Measurements from ENCODE around the gene TREML1.
"Not testable (repeated sequence)": the region's sequence is repeated elsewhere in the genome, so short reads cannot be mapped to it uniquely, and the experiment has no call there.

The TREML1 gene, protein sequence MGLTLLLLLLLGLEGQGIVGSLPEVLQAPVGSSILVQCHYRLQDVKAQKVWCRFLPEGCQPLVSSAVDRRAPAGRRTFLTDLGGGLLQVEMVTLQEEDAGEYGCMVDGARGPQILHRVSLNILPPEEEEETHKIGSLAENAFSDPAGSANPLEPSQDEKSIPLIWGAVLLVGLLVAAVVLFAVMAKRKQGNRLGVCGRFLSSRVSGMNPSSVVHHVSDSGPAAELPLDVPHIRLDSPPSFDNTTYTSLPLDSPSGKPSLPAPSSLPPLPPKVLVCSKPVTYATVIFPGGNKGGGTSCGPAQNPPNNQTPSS

DNA sequence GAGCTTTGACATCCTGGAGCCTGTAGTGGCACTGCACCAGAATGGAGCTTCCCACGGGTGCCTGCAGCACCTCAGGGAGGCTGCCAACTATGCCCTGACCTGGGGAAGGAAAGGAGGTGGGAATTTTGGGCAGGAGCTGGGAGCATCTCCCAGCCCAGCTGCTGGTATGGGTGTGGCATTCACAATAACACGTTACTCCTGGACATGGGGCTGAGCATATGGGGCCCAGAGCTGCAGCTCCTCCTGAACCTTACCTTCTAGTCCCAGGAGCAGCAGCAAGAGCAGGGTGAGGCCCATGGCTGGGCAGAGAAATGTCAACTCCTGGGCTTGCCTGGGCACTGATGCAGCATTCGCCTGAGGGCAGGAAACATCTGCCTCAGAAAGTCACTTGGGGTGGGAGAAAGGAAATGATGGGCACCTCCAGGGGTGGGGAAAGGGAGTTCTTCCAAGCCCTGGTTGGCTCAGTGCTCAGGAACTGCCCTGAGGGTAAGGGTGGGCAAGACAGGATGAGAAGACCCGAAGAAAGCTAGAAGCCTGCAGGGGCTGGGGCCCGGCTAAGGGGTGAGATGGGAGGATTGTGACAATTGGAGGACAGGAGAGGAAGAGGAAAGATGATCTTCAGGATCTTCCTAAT lies at the start of gene TREML1:
TREML1 (minus strand) TSS at position 356 of the 634 bp plus-strand sequence; CDS start at position 297, 59 bp downstream.
- no peak for FAIRE-seq

DNA sequence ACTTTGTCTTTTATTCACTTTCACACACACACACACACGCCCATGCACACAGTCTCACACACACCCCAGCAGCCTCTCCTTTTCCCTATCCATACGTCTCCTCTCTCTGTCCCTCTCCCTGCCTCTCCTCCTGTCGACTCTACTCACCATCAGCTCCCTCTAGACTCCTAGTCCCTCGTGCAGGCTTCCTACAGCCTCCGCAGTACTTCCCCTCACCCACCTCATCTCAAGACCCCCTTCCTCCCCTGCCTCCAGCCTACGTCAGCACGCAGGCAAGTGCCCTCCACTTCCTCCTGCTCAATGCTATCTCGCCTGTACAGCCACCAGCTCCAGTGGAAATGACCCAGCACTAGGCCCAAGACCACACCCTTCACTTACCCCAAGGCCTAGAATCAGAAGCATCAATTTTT lies 47.6 kb upstream of the TREML1 start:
- no peak for FAIRE-seq

DNA sequence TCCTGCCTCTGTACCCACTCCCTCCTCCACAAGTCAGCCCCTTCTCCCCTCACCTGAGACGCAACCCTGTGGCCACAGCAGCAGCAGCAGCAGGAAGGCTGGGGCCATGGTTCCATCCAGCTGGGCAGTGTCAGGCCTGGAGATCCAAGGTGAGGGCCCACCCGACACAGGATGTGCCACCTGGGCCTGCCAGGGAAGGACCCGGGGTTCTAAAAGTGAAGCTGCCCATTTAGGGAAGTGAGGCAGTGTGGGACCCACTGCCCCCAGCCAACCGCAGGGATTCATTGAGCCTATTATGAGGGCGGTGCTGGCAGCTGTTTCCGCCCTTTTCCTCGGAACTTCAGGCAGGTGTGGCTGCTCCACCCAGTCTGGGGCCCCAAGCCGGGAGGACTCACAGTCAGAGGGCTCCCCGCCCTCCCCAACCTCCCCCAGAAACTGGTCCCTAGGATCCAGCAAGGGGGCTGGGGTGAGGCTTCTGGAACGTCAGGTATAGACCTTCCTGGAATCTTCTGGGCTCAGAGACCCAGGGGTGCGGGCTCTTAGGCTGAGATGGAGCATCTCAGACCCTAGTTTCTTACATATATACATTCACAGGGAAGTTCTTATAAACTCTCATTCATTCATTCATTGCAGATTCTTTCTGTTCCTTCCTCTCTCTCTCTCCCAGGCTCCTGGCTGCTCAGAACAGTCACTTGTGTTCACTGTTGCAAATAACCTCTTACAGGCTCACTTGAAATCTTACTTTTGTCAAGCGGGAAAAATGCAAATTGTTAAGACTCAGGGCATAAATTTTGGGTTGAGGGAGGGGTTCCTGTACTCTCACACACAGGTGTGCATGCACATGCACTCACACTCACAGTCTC lies 47.0 kb upstream of the TREML1 start, which contains the start of gene TREML2:
TREML2 (minus strand) TSS at position 249 of the 863 bp plus-strand sequence; CDS start at position 108, 141 bp downstream.
- no peak for FAIRE-seq

DNA sequence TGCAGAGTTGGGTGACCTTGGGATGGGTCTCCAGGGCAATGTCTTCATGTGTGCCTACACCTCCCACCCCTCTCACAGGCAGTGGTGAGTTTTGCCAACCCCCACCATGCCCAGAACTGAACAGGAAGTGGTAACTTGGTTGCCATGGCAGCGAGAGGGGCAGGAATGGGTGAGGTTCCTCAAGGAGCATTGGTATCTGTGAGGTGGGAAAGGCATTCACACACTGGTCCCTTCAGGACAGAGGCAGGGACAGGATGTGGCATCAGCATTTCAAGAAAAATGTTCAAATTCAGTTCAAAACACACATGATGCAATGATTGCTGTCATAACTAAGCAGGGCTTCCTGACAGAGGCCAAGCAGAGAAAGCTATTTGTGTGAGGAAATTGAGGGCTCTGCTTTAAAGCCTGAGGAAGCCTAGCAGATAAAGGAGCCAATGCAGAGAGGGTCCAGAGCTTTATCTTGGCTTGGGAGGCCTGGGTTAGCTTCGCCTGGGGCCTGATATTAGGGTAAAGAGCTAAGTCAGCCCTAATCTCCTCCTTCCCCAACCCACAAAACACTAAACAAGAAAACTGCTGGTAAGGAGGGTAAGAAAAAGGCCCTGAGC lies 46.3 kb upstream of the TREML1 start:
- no peak for FAIRE-seq

DNA sequence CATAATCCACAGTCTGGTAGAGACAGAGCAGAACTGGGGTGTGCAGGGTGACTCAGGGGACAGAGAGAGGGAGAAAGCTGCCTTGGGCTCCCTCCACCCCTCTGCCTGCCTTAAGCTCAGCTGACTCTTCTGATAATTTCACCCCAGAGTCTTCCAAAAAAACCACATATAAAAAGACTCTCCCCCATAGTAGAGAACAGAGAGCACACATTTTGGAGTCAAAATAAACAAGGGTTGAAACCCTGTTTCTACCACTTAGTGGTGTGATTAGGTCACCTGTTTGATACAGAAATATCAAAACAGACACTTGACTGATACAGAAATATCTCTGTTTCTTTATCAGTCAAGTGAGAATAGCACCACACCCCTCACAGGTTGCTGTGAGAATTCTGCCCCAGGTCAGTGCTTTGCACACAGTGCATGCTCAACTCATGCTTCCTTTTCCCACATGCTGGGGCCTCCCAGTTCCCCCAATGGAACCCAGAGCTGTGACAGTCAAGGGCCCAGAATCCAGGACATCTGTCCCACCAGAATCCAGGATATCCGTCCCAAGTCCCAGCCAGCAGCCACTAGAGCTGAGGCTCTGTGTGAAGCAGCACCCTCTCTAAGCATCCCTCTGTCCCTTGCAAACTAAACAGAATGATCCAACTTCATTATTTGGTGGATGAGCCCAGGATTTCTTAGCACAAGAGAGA lies 45.6 kb upstream of the TREML1 start:
- FAIRE-seq, result no peak

DNA sequence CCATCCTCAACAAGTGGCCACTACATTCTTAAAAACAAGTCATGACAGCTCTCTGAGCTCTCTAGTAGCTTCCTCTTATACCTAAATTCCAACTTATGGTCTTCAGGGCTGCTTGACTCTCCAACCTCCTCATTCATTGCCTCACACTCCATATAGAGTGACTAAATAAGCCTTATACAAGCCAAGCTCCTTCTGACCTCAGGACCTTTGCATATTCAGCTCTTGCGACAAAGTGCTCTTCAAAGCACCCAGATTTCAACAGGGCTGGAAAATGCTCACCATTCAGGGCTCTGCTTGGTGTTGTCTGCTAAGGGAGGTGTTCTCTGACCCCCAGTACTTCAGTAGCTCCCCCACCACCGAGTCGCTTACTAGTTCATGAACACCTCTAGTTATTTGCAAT lies 43.1 kb upstream of the TREML1 start:
- no peak for FAIRE-seq

DNA sequence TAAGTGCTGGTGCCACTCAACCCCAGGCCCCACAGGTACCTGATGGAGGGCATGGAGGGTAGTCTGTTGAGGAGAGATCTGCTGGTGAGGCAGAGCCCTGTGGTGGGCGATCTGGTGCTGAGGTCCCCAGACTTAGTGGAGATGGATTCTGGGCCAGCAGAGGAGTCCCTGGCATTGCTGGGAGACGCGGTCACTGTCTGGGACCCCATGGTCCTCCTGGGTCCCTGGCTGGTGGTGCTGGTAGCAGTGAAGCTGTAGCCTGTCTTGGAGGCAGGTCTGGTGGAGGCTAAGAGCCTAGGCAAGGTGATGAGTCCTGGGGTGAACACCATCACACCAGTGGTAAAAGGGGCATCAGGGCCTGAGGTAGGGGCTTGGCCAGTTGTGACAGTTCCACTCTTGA lies 40.2 kb upstream of the TREML1 start:
- FAIRE-seq, result no peak

DNA sequence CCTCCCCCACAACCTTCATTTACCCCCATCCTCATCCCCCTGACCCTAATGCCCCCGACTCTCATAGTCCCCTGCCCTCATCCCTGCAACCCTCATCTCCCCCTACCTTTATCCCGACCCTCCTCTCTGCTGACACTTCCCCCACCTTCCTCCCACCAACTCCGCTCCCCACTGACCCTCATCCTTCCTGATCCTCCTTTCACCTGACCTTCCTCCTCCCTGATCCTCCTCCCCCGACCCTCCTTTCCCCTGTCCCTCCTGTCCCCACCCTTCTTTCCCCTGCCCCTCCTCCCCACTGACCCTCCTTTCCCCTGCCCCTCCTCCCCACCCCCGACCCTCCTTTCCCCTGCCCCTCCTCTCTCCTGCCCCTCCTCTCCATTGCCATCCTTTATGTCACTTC lies 39.7 kb upstream of the TREML1 start:
- FAIRE-seq, result no peak

DNA sequence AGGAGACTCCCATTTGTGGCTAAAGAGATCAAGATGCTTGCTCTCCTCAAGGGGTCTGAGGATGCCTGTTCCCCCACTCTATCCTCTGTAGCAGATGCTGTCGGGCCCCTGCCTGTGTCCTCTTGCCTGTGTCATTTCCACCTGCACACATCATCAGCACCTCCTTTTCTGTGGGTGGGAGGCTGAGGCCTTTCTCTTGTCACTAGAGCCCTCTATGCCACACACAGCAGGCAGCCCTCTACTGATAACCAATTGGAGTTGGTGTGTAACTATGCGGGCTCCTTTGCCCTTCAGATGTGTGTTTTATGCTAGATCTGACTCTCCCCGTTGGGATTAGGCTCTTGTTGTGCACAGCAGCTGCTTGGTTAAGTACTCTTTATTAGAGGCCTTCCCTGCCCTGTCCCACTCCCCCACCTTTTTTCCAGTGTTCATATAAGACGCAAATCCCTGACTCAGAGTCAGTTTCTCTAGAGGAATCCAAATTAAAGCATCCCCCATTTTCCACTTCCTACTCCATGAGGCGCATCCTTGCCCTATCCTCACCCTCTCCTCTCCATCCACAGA lies 39.1 kb upstream of the TREML1 start:
- no peak for FAIRE-seq

DNA sequence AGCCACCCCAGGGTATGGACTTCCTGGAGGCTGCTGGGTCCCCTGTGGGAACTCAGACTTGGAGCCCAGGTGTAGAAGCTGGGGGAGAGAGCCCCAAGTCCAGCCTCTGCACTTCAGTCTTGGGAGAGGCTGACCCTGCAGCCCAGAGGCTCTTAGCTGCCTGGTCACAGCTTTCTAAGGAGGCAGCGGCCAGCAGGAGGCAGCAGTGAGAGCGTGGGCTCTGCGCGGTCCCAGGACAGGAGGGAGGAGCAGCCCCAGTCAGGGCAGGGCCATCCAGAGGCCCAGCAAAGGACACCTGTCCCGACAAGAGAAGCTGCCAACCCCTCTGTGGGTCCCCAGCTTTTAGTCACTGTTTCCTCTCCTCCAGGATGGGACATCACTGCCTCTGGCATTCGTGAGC lies 37.4 kb upstream of the TREML1 start:
- no peak for FAIRE-seq

DNA sequence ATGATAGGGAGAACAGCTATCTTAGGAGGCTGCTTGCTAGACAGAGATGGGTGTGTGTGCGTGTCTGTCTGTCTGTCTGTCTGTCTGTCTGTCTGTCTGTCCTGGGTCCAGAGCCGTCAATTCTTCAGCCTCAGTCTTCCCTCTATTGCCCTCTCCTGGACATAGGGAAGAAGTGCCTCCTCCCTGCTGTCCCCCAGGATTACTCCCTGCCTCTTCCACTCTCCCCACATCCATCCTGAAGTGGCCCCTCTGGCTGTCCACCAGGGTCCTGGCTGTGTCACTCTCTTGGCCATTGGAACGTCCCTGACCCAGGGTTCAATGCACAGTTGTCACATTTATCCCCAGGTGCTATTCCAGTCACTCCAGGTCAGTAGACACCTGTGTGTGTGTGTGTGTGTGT lies 36.6 kb upstream of the TREML1 start:
- FAIRE-seq, result no peak

DNA sequence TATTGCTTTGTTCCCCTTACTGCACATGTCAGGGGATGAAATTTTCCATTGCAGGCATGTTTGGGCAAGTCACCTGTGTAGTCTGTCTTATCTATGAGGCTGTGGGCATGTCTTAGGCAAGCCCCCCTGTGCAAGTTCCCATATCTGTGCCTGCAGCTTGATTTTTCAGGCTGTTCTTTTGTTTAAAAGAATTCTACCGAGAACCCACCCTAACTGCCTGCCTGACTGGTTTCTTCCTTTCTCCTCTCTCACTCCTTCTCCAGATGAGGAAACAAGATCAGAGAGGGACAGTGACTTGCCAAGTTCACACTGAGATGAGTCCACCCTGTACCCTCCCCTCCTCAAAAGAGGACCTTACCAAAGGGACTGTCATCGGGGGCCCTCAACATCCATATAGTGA lies 35.8 kb upstream of the TREML1 start:
- no peak for FAIRE-seq

DNA sequence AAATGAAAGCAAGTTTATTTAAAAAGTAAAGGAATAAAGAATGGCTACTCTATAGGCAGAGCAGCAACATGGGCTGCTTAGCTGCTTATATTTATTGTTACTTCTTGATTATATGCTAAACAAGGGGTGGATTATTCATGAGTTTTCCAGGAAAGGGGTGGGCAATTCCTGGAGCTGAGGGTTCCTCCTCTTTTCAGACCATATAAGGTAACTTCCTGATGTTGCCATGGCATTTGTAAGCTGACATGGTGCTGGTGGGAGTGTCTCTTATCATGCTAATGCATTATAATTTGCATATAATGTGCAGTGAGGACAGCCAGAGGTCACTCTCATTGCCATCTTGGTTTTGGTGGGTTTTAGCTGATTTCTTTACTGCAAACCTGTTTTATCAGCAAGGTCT lies 34.9 kb upstream of the TREML1 start:
- FAIRE-seq, result not testable (repeated sequence)

DNA sequence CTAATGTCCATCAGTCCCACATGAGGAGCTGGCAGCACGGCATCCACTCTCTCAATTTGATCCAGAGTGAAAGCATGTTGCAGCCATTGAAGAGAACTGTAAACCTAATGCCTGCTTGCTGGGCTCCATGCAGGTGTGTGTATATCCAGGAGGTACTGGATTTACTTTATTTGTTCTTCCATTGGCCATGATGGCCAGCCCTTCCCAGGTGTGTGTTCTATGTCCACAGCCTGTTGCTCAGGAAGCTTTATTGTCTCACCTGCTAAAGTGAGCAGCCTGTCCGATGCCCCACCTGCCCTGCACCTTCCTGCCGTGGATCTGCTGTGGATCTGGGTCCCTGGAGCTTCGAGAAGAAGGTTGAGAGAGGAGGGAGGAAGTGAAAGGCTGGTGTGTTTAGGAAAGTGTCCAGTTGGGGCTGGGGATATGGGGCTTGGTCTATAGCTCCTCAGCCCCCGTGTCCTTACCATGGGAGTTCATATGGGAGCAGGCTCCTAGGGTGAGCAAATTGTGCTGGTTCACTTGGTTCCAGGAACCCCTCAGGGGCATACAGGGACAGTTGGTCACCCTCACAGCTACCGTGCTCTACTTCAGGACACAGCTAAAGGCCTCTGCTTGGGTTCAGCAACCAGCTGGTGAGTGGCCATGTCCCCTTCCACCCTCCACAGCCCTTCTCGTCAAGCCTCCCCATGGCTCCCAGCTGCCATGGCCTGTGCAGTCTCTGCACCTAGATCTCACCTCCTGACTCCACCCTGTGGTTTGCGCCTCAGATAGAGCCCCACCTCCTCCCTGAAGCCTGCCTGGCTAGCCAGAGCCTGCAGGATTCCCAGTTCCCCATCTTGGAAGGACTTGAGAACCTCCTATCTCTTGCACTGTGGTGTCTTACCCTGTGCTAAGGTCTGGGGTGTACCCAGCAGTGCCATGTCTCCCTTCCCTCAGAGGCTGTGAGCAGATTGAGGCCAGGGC lies 34.1 kb upstream of the TREML1 start:
- FAIRE-seq, result no peak

DNA sequence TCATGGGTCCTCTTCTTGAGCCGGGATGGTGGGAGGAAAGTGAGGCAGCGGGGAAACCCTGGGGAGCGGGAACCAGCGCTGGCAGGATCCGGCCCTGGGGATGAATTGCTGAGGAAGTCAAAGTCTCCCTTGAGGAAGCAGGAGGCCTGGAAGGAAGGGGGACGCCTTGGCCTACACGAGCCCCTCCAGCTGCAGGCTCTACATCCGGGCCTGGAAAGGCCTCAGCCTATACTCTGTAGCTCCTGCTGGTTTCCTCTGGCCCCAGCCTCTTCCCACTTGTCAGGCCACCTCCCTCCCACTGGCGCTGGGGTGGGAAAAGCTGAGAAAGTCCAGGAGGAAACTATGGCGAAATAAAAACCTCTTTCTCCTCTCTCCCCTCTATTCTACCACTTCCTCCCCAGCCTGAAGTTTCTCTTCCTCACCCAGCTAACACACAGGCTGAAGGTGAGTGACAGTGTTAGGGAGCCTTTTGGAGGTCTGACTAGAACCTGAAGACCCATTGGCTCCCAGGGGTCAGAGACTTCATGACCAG lies 31.9 kb upstream of the TREML1 start:
- FAIRE-seq, result no peak

DNA sequence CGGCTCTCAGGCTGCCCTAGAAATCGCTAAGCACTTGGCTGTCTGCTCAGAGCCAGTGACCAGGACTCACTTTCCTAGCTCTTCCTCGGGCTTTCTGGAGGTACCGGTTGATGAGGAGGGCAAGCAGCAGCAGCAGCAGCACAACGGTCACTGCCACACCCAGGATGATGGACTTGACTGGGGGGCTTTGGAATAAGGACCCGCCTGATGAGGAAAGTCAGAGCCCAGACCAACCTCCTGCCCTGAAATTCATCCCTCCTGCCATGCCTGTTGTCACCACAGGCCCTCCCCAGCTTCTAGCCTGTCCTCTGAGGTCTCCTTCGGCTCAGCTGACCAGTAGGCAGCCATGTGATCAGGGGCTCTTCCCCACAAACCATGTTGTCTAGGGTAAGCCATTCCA lies 30.6 kb upstream of the TREML1 start:
- FAIRE-seq, result no peak

DNA sequence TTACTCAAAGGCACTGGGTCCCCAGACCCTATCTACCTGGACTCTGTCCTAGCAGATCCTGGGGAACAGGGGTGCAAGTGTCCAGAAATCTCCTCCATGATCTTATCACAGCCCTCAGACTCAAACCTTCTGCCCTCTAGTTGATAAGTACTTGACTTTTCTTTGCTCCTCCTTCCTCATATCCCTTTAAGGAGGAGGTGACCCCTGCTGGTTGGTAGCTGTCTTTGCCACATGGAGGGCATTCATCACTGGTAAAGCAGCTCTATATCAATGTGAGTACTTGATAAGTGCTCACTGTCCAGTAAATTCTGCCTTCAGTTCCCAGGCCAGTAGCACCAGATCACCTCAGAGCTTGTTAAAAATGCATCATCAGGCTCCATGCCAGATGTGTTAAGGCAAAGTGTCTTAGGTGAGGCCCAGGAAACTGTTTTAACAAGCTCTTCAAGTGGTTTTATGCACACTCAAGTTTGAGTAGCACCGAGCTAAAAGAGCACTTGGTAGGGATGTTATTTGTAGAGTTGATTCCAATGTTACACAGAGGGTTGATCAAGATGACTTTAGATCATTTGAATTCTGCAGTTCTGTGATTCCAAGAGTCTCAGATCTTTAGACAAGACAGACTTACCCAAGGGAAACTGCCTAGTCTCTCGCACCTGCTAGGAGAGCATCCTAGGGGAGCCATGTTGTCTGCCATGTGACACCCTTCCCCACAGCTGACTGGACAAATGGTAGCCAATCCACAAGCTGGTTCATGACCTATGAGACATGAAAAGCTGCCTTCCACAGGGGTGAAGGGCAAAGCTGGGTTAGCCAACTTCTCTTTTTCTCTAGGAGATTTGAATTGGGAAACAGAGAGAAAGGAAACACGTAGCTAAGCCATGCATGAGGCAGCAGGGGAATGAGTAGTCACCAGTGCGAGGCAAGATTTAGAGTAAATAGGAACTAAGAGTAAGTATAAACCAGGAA lies 28.2 kb upstream of the TREML1 start:
- FAIRE-seq, result no peak

DNA sequence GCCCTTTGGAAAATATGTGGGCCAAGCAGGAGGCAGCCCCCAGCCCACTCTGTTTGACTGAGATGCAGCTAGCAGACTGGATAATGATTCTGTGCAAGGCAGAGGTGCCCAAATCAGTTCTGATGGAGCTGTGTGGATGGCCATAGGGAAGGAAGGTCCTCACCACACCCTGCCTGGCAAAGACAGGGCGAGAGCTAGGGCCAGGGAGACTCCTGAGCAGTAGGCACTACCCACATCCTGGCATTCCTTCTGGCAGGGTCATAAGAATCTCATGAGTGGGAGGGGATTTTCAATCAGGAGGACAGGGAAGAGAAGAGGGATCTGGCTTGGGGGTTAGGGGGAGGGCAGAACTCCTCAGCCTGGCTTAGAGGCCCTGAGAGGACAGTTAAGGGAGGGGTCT lies 27.4 kb upstream of the TREML1 start:
- FAIRE-seq, result no peak

DNA sequence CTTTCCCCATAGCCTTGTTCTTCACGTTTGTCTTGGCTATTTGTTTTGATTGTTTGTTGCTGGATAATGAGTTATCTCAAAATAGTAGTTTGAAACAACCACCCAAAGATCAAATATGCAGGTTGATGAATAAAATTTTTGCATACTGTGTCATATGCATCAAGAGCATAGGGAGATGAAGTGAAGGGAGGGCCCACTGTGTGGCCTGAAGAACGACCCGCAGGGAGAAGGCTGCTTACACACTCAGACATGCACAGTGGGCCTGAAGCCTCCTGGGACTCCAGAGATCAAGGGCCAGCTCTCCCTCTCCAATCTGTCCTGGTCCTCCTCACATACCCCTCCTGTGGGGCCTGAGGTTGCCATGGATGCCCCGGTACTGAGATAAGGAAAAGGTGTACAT lies 25.0 kb upstream of the TREML1 start:
- no peak for FAIRE-seq
